Type B pancreatic cell (in vitro differentiated cells): ENCODE measurements around the gene NEUROG3. TPM values are rescaled to one million over a fixed set of nuclear protein-coding genes. Genes with fewer than 3 reads are reported as not detected.

ENCODE experiments used
- DNase-seq: peaks from one replicate; pipeline ENCODE4 v3.0.0; 2021; ENCODE audit warnings: mixed read lengths; ENCODE audit not compliant: unreplicated experiment; ENCODE audit errors: extremely low spot score
- H3K27ac Mint-ChIP-seq: 2 replicates; pipeline ENCODE4 v1.8.0; 2021; ENCODE audit warnings: mild to moderate bottlenecking, mixed read lengths
- H3K27me3 Mint-ChIP-seq: 2 replicates; pipeline ENCODE4 v1.8.0; 2021; ENCODE audit warnings: mixed read lengths
- H3K36me3 Mint-ChIP-seq: 2 replicates; pipeline ENCODE4 v1.8.0; 2021; ENCODE audit warnings: mixed read lengths
- H3K4me1 Mint-ChIP-seq: one replicate; pipeline ENCODE4 v1.8.0; 2021; ENCODE audit warnings: mixed read lengths; ENCODE audit not compliant: unreplicated experiment
- H3K4me3 Mint-ChIP-seq: 2 replicates; pipeline ENCODE4 v1.8.0; 2021; ENCODE audit warnings: mild to moderate bottlenecking, mixed read lengths
- H3K9me3 Mint-ChIP-seq: 2 replicates; pipeline ENCODE4 v1.8.0; 2021; ENCODE audit warnings: mixed read lengths
- CTCF ChIP-seq: fragments of 200-600 bp; sonication (generic); conservative IDR thresholded peaks from 2 replicates; pipeline ENCODE4 v1.5.0; 2021; ENCODE audit warnings: antibody characterized with exemption, mild to moderate bottlenecking
- total RNA-seq: library from RNA; stranded (reverse); gene quantifications from 2 replicates; pipeline ENCODE4 v1.2.1, GENCODE V29; 2021; ENCODE audit warnings: low replicate concordance

The NEUROG3 gene
- total RNA-seq, 1 donor from 2014 or later = 0.51 TPM

GRCh38 chr10:69570050-69570816 lies 3.0 kb downstream of the NEUROG3 start:
- Mint-ChIP-seq H3K9me3 (no peaks in the 10 kb centered on the region), H3K4me3 (no peak overlapping the region), H3K27me3 (peaks cover 95% of the 10 kb centered on the region), H3K36me3 (no peaks in the 10 kb centered on the region), H3K4me1 (peaks cover 5% of the 10 kb centered on the region), H3K27ac (no peak overlapping the region)
- no peak for DNase-seq
- no peak for TF ChIP-seq CTCF

GRCh38 chr10:69569396-69569934 lies 3.8 kb downstream of the NEUROG3 start:
- Mint-ChIP-seq H3K27ac (no peak overlapping the region), H3K4me1 (peaks cover under 1% of the 10 kb centered on the region), H3K36me3 (no peaks in the 10 kb centered on the region), H3K9me3 (no peaks in the 10 kb centered on the region), H3K27me3 (peaks cover 92% of the 10 kb centered on the region), H3K4me3 (no peak overlapping the region)
- no peak for TF ChIP-seq CTCF
- DNase-seq = no peak

- Mint-ChIP-seq H3K36me3 (no peaks in the 10 kb centered on the region), H3K4me3 (no peak overlapping the region), H3K4me1 (no peaks in the 10 kb centered on the region), H3K27ac (no peak overlapping the region), H3K9me3 (no peaks in the 10 kb centered on the region), H3K27me3 (peaks cover 92% of the 10 kb centered on the region)
- no peak for DNase-seq
- no peak for TF ChIP-seq CTCF
Measured at GRCh38 chr10:69568472-69569395, 4.5 kb downstream of the NEUROG3 start.

DNA sequence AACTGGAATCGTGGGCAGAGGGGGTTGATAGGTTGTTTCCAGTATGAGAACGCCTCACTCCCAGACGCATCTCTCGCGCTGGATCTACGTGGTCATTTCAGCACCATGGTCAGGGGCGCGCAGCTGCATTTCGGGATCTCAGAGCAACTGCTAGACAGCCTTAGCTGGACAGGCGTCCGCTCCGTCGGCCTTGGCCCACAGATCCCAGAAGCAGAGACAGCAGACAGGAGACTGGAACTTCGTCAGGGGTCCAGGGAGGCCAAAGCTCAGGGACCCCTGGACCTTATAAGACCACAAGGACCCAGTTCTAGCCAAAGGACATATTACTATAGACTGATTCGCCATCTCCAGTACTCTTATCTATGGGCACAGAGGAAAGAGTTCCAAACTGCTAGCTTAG lies 5.3 kb downstream of the NEUROG3 start:
- no peak for TF ChIP-seq CTCF
- H3K36me3 Mint-ChIP-seq = no peaks in the 10 kb centered on the region
- H3K9me3 Mint-ChIP-seq = no peaks in the 10 kb centered on the region

GRCh38 chr10:69562731-69563254 lies 10.4 kb downstream of the NEUROG3 start:
- Mint-ChIP-seq H3K27me3 (peaks cover 79% of the 10 kb centered on the region), H3K9me3 (no peaks in the 10 kb centered on the region)
- no peak for DNase-seq

More for the DNA sequence above, 5.3 kb downstream of the NEUROG3 start:
- Mint-ChIP-seq H3K4me1 (no peaks in the 10 kb centered on the region), H3K27me3 (peaks cover 93% of the 10 kb centered on the region), H3K4me3 (no peak overlapping the region), H3K27ac (no peak overlapping the region)
- no peak for DNase-seq

More at GRCh38 chr10:69562731-69563254, 10.4 kb downstream of the NEUROG3 start:
- no peak overlapping the region for H3K27ac Mint-ChIP-seq
- no peak overlapping the region for H3K4me3 Mint-ChIP-seq
- H3K36me3 Mint-ChIP-seq = no peaks in the 10 kb centered on the region
- no peaks in the 10 kb centered on the region for H3K4me1 Mint-ChIP-seq
- TF ChIP-seq CTCF = no peak
